DND-41 (cell line): Measurements from ENCODE around the gene UBLCP1.

Experiments
- CTCF ChIP-seq: IDR thresholded peaks from 2 replicates; pipeline ENCODE4 v1.5.1; 2012; ENCODE audit warnings: borderline replicate concordance, low read length, moderate library complexity, mild to moderate bottlenecking; ENCODE audit not compliant: poor library complexity, severe bottlenecking; ENCODE audit errors: extremely low read depth
- EZH2 ChIP-seq: IDR thresholded peaks from 3 replicates; pipeline ENCODE4 v1.6.1; 2012; ENCODE audit warnings: borderline replicate concordance, low read depth, mild to moderate bottlenecking, moderate library complexity, low read length, inconsistent platforms; ENCODE audit not compliant: severe bottlenecking

GRCh38 chr5:159310511-159310910 is 47.4 kb downstream of the UBLCP1 start:
- no peak for TF ChIP-seq CTCF
- no peak for TF ChIP-seq EZH2
